ENCODE results near the gene MAN1A2. TPM values are rescaled to one million over a fixed set of nuclear protein-coding genes. Genes with fewer than 3 reads are reported as not detected.
A peak's percentile ranks its signal among the peaks of the same experiment; 100 is the strongest.
"Not testable (repeated sequence)": the region's sequence is repeated elsewhere in the genome, so short reads cannot be mapped to it uniquely, and the experiment has no call there.

MAN1A2 gene
- total RNA-seq, 1 donor from 2014 or later = 50.0 TPM

GRCh38 chr1:117357833-117358603, 9.2 kb upstream of the MAN1A2 start:
- DNase-seq (ENCODE audit: low spot score); ATAC-seq; intact Hi-C loops (cut with DNase I): not testable (repeated sequence)

GRCh38 chr1:117358604-117358887, 8.7 kb upstream of the MAN1A2 start:
- ATAC-seq; DNase-seq (ENCODE audit: low spot score); intact Hi-C loops (cut with DNase I): not testable (repeated sequence)

- ATAC-seq = no peak
- intact Hi-C loops (cut with DNase I) = no loop called here
- DNase-seq (ENCODE audit: low spot score) = no peak
Observed at GRCh38 chr1:117359561-117360289, 7.5 kb upstream of the MAN1A2 start.

GRCh38 chr1:117362986-117363385, 4.3 kb upstream of the MAN1A2 start:
- DNase-seq (ENCODE audit: low spot score) (no peak), ATAC-seq (no peak)
- intact Hi-C loops (cut with DNase I) = no loop called here

GRCh38 chr1:117363571-117364048, 3.6 kb upstream of the MAN1A2 start:
- intact Hi-C loops (cut with DNase I) = no loop called here
- ATAC-seq (no peak), DNase-seq (ENCODE audit: low spot score) (no peak)

GRCh38 chr1:117364240-117364639, 3.0 kb upstream of the MAN1A2 start:
- ATAC-seq (no peak), DNase-seq (ENCODE audit: low spot score) (no peak)
- intact Hi-C loops (cut with DNase I) = no loop called here

- ATAC-seq (no peak), DNase-seq (ENCODE audit: low spot score) (no peak)
- intact Hi-C loops (cut with DNase I) = no loop called here
Observed at GRCh38 chr1:117365350-117366176, 1.7 kb upstream of the MAN1A2 start.

GRCh38 chr1:117366177-117367045, 838 bp upstream of the MAN1A2 start:
- intact Hi-C loops (cut with DNase I) = no loop called here
- ATAC-seq (peak; percentile 91), DNase-seq (ENCODE audit: low spot score) (peak; percentile 91)

GRCh38 chr1:117368116-117369108, 1.2 kb downstream of the MAN1A2 start:
- intact Hi-C loops (cut with DNase I) = no loop called here

GRCh38 chr1:117370071-117370470, 2.8 kb downstream of the MAN1A2 start:
- intact Hi-C loops (cut with DNase I) = no loop called here
- ATAC-seq (no peak), DNase-seq (ENCODE audit: low spot score) (no peak)

More at GRCh38 chr1:117368116-117369108, 1.2 kb downstream of the MAN1A2 start:
- DNase-seq (ENCODE audit: low spot score) (no peak), ATAC-seq (no peak)

- DNase-seq (ENCODE audit: low spot score) (no peak), ATAC-seq (no peak)
- intact Hi-C loops (cut with DNase I) = no loop called here
Observed at GRCh38 chr1:117370509-117370908, 3.3 kb downstream of the MAN1A2 start.

- no peak for ATAC-seq
- no peak for DNase-seq (ENCODE audit: low spot score)
- intact Hi-C loops (cut with DNase I) = no loop called here
Observed at GRCh38 chr1:117371441-117372151, 4.3 kb downstream of the MAN1A2 start.

GRCh38 chr1:117372863-117373412, 5.7 kb downstream of the MAN1A2 start:
- intact Hi-C loops (cut with DNase I) = no loop called here
- DNase-seq (ENCODE audit: low spot score) (no peak), ATAC-seq (no peak)

- DNase-seq (ENCODE audit: low spot score) (no peak), ATAC-seq (no peak)
- intact Hi-C loops (cut with DNase I) = no loop called here
Observed at GRCh38 chr1:117373932-117374331, 6.7 kb downstream of the MAN1A2 start.

GRCh38 chr1:117375327-117375726, 8.1 kb downstream of the MAN1A2 start:
- no peak for DNase-seq (ENCODE audit: low spot score)
- no peak for ATAC-seq
- intact Hi-C loops (cut with DNase I) = no loop called here

GRCh38 chr1:117387060-117387633, 19.9 kb downstream of the MAN1A2 start:
- ATAC-seq (no peak), DNase-seq (ENCODE audit: low spot score) (no peak)
- intact Hi-C loops (cut with DNase I) = no loop called here
